WTC11 (cell line): Measurements from ENCODE around the gene SLC9A2. TPM values are rescaled to one million over a fixed set of nuclear protein-coding genes. Genes with fewer than 3 reads are reported as not detected.

Experiments
- ATAC-seq: fragments of 200-7000 bp; cut with Tn5 transposase; 2 replicates; pipeline ENCODE4 v1.10.0; 2021; ENCODE audit warnings: mild to moderate bottlenecking, moderate library complexity
- CTCF ChIA-PET: fragments of 300-600 bp; sonication (Branson Sonifier 250); formaldehyde crosslinking; loops from one replicate; lab custom pipeline; 2021; ENCODE audit warnings: antibody characterized with exemption; lab: Charles Lee
- POLR2A ChIA-PET: fragments of 350-600 bp; sonication (Branson Sonifier 250); formaldehyde crosslinking; loops from one replicate; lab custom pipeline; 2021; ENCODE audit warnings: antibody characterized with exemption; lab: Charles Lee
- DNase-seq: peaks from one replicate; pipeline ENCODE4 v3.0.0; 2021; ENCODE audit warnings: low spot score
- H3K27ac Mint-ChIP-seq: 2 replicates; pipeline ENCODE4 v1.8.0; 2021; ENCODE audit warnings: mixed read lengths
- H3K27me3 Mint-ChIP-seq: 2 replicates; pipeline ENCODE4 v1.8.0; 2021; ENCODE audit warnings: low read depth, mild to moderate bottlenecking, moderate library complexity, mixed read lengths
- H3K36me3 Mint-ChIP-seq: 2 replicates; pipeline ENCODE4 v1.8.0; 2021; ENCODE audit warnings: mixed read lengths
- H3K4me1 Mint-ChIP-seq: 2 replicates; pipeline ENCODE4 v1.8.0; 2022; ENCODE audit warnings: mixed read lengths
- H3K4me3 Mint-ChIP-seq: 2 replicates; pipeline ENCODE4 v1.8.0; 2021; ENCODE audit warnings: mild to moderate bottlenecking, moderate library complexity, mixed read lengths
- H3K9me3 Mint-ChIP-seq: 2 replicates; pipeline ENCODE4 v1.8.0; 2021; ENCODE audit warnings: mixed read lengths
- ERG ChIP-seq: fragments of 250-450 bp; sonication (Bioruptor Pico); IDR thresholded peaks from 2 replicates; pipeline ENCODE4 v1.8.0; 2021; ENCODE audit warnings: mild to moderate bottlenecking
- FOXJ3 ChIP-seq: sonication (generic); formaldehyde crosslinking; IDR thresholded peaks from 2 replicates; pipeline ENCODE4 v1.9.0; 2021; ENCODE audit warnings: missing genetic modification reagents, mild to moderate bottlenecking, borderline replicate concordance
- GABPB1 ChIP-seq: sonication (generic); formaldehyde crosslinking; IDR thresholded peaks from 2 replicates; pipeline ENCODE4 v1.8.1; 2023; ENCODE audit warnings: mild to moderate bottlenecking, missing genetic modification reagents
- GTF2I ChIP-seq: fragments of 250-450 bp; sonication (Bioruptor Pico); conservative IDR thresholded peaks from 2 replicates; pipeline ENCODE4 v1.4.0; 2021; ENCODE audit warnings: mild to moderate bottlenecking
- JAZF1 ChIP-seq: fragments of 250-450 bp; sonication (Bioruptor Pico); IDR thresholded peaks from 2 replicates; pipeline ENCODE4 v1.9.0; 2021; ENCODE audit warnings: moderate library complexity, mild to moderate bottlenecking, inconsistent platforms
- MAX ChIP-seq: sonication (generic); formaldehyde crosslinking; IDR thresholded peaks from 2 replicates; pipeline ENCODE4 v1.8.0; 2022; ENCODE audit warnings: mild to moderate bottlenecking, missing genetic modification reagents
- MLX ChIP-seq: sonication (generic); formaldehyde crosslinking; IDR thresholded peaks from 2 replicates; pipeline ENCODE4 v1.8.1; 2023; ENCODE audit warnings: mild to moderate bottlenecking, missing genetic modification reagents, moderate library complexity
- MYBL2 ChIP-seq: sonication (generic); formaldehyde crosslinking; IDR thresholded peaks from 2 replicates; pipeline ENCODE4 v1.8.1; 2023; ENCODE audit warnings: mild to moderate bottlenecking, moderate library complexity, missing genetic modification reagents
- NFE2L1 ChIP-seq: sonication (generic); formaldehyde crosslinking; IDR thresholded peaks from 2 replicates; pipeline ENCODE4 v1.8.1; 2023; ENCODE audit warnings: missing genetic modification reagents
- NFYB ChIP-seq: sonication (generic); formaldehyde crosslinking; conservative IDR thresholded peaks from 2 replicates; pipeline ENCODE4 v1.8.0; 2022; ENCODE audit warnings: low read depth, missing genetic modification reagents
- NR3C1 ChIP-seq: sonication (generic); formaldehyde crosslinking; conservative IDR thresholded peaks from 2 replicates; pipeline ENCODE4 v1.8.1; 2023; ENCODE audit warnings: low read depth, mild to moderate bottlenecking, missing genetic modification reagents
- PRRX2 ChIP-seq: fragments of 250-450 bp; sonication (Bioruptor Pico); IDR thresholded peaks from 2 replicates; pipeline ENCODE4 v1.8.0; 2021; ENCODE audit warnings: mild to moderate bottlenecking
- SP1 ChIP-seq: sonication (generic); formaldehyde crosslinking; conservative IDR thresholded peaks from 2 replicates; pipeline ENCODE4 v1.8.1; 2022; ENCODE audit warnings: missing genetic modification reagents
- TCF7 ChIP-seq: sonication (generic); formaldehyde crosslinking; IDR thresholded peaks from 2 replicates; pipeline ENCODE4 v1.8.0; 2022; ENCODE audit warnings: mild to moderate bottlenecking, low read depth, missing genetic modification reagents, moderate library complexity
- TEAD1 ChIP-seq: sonication (generic); formaldehyde crosslinking; IDR thresholded peaks from 2 replicates; pipeline ENCODE4 v1.8.0; 2022; ENCODE audit warnings: mild to moderate bottlenecking, missing genetic modification reagents
- TEAD4 ChIP-seq: sonication (generic); formaldehyde crosslinking; IDR thresholded peaks from 2 replicates; pipeline ENCODE4 v1.8.0; 2022; ENCODE audit warnings: mild to moderate bottlenecking, missing genetic modification reagents
- ZMAT4 ChIP-seq: fragments of 250-450 bp; sonication (Bioruptor Pico); IDR thresholded peaks from 2 replicates; pipeline ENCODE4 v1.9.0; 2021; ENCODE audit warnings: mild to moderate bottlenecking
- ZNF219 ChIP-seq: sonication (generic); formaldehyde crosslinking; IDR thresholded peaks from 2 replicates; pipeline ENCODE4 v1.8.0; 2023; ENCODE audit warnings: missing genetic modification reagents, mild to moderate bottlenecking, borderline replicate concordance
- ZNF416 ChIP-seq: fragments of 250-450 bp; sonication (Bioruptor Pico); IDR thresholded peaks from 2 replicates; pipeline ENCODE4 v1.9.0; 2021; ENCODE audit warnings: mild to moderate bottlenecking, inconsistent platforms
- ZNF512 ChIP-seq: sonication (generic); formaldehyde crosslinking; IDR thresholded peaks from 2 replicates; pipeline ENCODE4 v1.8.1; 2022; ENCODE audit warnings: missing genetic modification reagents, borderline replicate concordance
- ZNF532 ChIP-seq: fragments of 250-450 bp; sonication (Bioruptor Pico); IDR thresholded peaks from 2 replicates; pipeline ENCODE4 v1.9.0; 2021; ENCODE audit warnings: mild to moderate bottlenecking, borderline replicate concordance
- ZSCAN18 ChIP-seq: fragments of 250-450 bp; sonication (Bioruptor Pico); IDR thresholded peaks from 2 replicates; pipeline ENCODE4 v2.1.2; 2022; ENCODE audit warnings: mild to moderate bottlenecking, moderate library complexity
- total RNA-seq: library from RNA; stranded (reverse); gene quantifications from 3 replicates; pipeline ENCODE4 v1.2.3, GENCODE V29; 2021

Gene SLC9A2
- total RNA-seq, 1 experiment from 2014 or later = 0.07 TPM

GRCh38 chr2:102754456-102755145 is 135.2 kb downstream of the SLC9A2 start:
- DNase-seq = no peak
- ATAC-seq = no peak
- H3K4me1 Mint-ChIP-seq = peaks cover 9% of the 10 kb centered on the region
- CTCF ChIA-PET = interaction anchor here (1.0 to 3.9 kb wide), 6 partner anchors 15 to 85 kb away, joined by 3 to 91 read pairs (median 9); a partner anchor contains a TSS
- H3K9me3 Mint-ChIP-seq = no peaks in the 10 kb centered on the region; the same call in 1 of the 2 replicates
- no peak overlapping the region for H3K4me3 Mint-ChIP-seq
- H3K27me3 Mint-ChIP-seq = no peaks in the 10 kb centered on the region
- H3K36me3 Mint-ChIP-seq = no peaks in the 10 kb centered on the region
- POLR2A ChIA-PET = no interaction called here
- no peak overlapping the region for H3K27ac Mint-ChIP-seq
- TF ChIP-seq ZNF512 (no peak), NFE2L1 (CRISPR knock-in tag) (no peak)
- TF ChIP-seq, all 79 proteins: peak for 0

- H3K27me3 Mint-ChIP-seq = no peaks in the 10 kb centered on the region
- no peak overlapping the region for H3K27ac Mint-ChIP-seq
- no peak for DNase-seq
- H3K4me1 Mint-ChIP-seq = peaks cover 9% of the 10 kb centered on the region
- H3K4me3 Mint-ChIP-seq = no peak overlapping the region
- H3K36me3 Mint-ChIP-seq = no peaks in the 10 kb centered on the region
- TF ChIP-seq ZMAT4 = no peak
- TF ChIP-seq NFE2L1 (CRISPR knock-in tag) = no peak
- TF ChIP-seq NFYB = no peak
- no peak for TF ChIP-seq FOXJ3 (CRISPR knock-in tag)
- TF ChIP-seq ZNF219 (CRISPR knock-in tag) = no peak
- no peak for TF ChIP-seq MAX (CRISPR knock-in tag)
- TF ChIP-seq JAZF1 (CRISPR knock-in tag) = no peak
- TF ChIP-seq GABPB1 (CRISPR knock-in tag) = no peak
- TF ChIP-seq ZSCAN18 = no peak
- TF ChIP-seq NR3C1 (CRISPR knock-in tag) = no peak
- no peak for TF ChIP-seq PRRX2 (CRISPR knock-in tag)
- TF ChIP-seq SP1 = no peak
- ChIA-PET POLR2A (no interaction called here), CTCF (interaction anchor here (2.6 to 3.9 kb wide), 2 partner anchors 20 to 50 kb away, joined by 43 to 91 read pairs; a partner anchor contains a TSS)
- ATAC-seq = peak; percentile 32; the same call in 1 of the 2 replicates
- no peaks in the 10 kb centered on the region; the same call in 1 of the 2 replicates for H3K9me3 Mint-ChIP-seq
Observed at GRCh38 chr2:102755284-102755683, 135.9 kb downstream of the SLC9A2 start.

GRCh38 chr2:102758439-102758838 is 139.1 kb downstream of the SLC9A2 start:
- no peaks in the 10 kb centered on the region for H3K27me3 Mint-ChIP-seq
- H3K9me3 Mint-ChIP-seq = no peaks in the 10 kb centered on the region
- no peaks in the 10 kb centered on the region for H3K36me3 Mint-ChIP-seq
- H3K4me1 Mint-ChIP-seq = peaks cover 9% of the 10 kb centered on the region
- CTCF ChIA-PET = interaction anchor here (1.1 kb wide), 1 partner anchor 48 kb away, joined by 3 read pairs; no protein-coding TSS in a partner anchor
- POLR2A ChIA-PET = no interaction called here
- no peak overlapping the region for H3K4me3 Mint-ChIP-seq
- no peak overlapping the region for H3K27ac Mint-ChIP-seq
- no peak for DNase-seq
- ATAC-seq = no peak
- TF ChIP-seq GTF2I (CRISPR knock-in tag) (no peak), TCF7 (CRISPR knock-in tag) (no peak), MYBL2 (CRISPR knock-in tag) (no peak), ZNF416 (CRISPR knock-in tag) (no peak), SP1 (no peak), TEAD1 (no peak), ZNF532 (CRISPR knock-in tag) (no peak), NFE2L1 (CRISPR knock-in tag) (no peak), MAX (CRISPR knock-in tag) (no peak), MLX (CRISPR knock-in tag) (no peak), ERG (CRISPR knock-in tag) (no peak), TEAD4 (no peak)
